ENCODE measurements around the gene TMSB4X.

- TF ChIP-seq CTCF (IDR thresholded peaks at IDR 0.05; ENCODE audit: insufficient read depth, low read length) (no peak), POLR2AphosphoS5 (IDR thresholded peaks at IDR 0.05; ENCODE audit: low read depth) (no peak), GABPA (IDR thresholded peaks at IDR 0.05; ENCODE audit: low read depth) (no peak), SPI1 (IDR thresholded peaks at IDR 0.05; ENCODE audit: borderline replicate concordance, low read depth) (no peak)
- TF ChIP-seq, protein P1, sequence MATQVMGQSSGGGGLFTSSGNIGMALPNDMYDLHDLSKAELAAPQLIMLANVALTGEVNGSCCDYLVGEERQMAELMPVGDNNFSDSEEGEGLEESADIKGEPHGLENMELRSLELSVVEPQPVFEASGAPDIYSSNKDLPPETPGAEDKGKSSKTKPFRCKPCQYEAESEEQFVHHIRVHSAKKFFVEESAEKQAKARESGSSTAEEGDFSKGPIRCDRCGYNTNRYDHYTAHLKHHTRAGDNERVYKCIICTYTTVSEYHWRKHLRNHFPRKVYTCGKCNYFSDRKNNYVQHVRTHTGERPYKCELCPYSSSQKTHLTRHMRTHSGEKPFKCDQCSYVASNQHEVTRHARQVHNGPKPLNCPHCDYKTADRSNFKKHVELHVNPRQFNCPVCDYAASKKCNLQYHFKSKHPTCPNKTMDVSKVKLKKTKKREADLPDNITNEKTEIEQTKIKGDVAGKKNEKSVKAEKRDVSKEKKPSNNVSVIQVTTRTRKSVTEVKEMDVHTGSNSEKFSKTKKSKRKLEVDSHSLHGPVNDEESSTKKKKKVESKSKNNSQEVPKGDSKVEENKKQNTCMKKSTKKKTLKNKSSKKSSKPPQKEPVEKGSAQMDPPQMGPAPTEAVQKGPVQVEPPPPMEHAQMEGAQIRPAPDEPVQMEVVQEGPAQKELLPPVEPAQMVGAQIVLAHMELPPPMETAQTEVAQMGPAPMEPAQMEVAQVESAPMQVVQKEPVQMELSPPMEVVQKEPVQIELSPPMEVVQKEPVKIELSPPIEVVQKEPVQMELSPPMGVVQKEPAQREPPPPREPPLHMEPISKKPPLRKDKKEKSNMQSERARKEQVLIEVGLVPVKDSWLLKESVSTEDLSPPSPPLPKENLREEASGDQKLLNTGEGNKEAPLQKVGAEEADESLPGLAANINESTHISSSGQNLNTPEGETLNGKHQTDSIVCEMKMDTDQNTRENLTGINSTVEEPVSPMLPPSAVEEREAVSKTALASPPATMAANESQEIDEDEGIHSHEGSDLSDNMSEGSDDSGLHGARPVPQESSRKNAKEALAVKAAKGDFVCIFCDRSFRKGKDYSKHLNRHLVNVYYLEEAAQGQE (IDR thresholded peaks at IDR 0.05; ENCODE audit: insufficient replicate concordance, low read depth) = no peak
Observed at GRCh38 chrX:12992544-12993118, 17.7 kb downstream of the TMSB4X start.
